Measurements from ENCODE around the gene DPYSL3. TPM values are rescaled to one million over a fixed set of nuclear protein-coding genes. Genes with fewer than 3 reads are reported as not detected.

Gene DPYSL3
- total RNA-seq, 3 donors from 2014 or later = 12.0 to 134 (median 31.1) TPM

- H3K36me3 ChIP-seq (ENCODE audit: low read depth) = no peaks in the 10 kb centered on the region
- DNase-seq (no peak), ATAC-seq (no peak)
- no peaks in the 10 kb centered on the region for H3K4me1 ChIP-seq (ENCODE audit: low read depth)
- H3K9me3 ChIP-seq = no peaks in the 10 kb centered on the region
- no peak overlapping the region for H3K4me3 ChIP-seq
- no peak for TF ChIP-seq CTCF (IDR thresholded peaks at IDR 0.05)
- intact Hi-C loops (cut with DNase I, micrococcal nuclease) = no loop called here
Measured at GRCh38 chr5:147346006-147346561, 163.8 kb downstream of the DPYSL3 start.

DNA sequence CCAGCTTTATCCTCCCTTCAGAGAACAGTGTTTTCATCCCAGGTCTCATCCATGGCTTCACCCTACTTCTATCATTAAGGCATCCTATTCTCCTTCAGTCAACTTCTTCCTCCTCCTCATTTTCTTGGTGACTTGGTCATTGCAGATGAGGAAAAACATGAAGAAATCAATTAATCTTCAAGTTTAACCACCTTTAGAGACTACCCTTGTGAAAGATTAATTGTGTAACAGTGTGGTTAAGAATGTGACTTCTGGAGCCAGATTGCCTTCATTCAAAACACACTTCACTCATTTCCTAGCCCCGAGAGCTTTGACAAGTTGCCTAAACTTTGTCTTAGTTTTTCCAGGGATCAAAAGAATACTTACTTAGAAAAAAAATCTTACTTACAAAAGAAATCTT lies 165.0 kb downstream of the DPYSL3 start:
- H3K36me3 ChIP-seq (ENCODE audit: low read depth) = no peaks in the 10 kb centered on the region
- no peak overlapping the region for H3K4me3 ChIP-seq
- H3K4me1 ChIP-seq (ENCODE audit: low read depth) = no peaks in the 10 kb centered on the region
- no peaks in the 10 kb centered on the region for H3K9me3 ChIP-seq
- no peak for DNase-seq
- no peak for TF ChIP-seq CTCF (IDR thresholded peaks at IDR 0.05)
- ATAC-seq = no peak
- intact Hi-C loops (cut with DNase I, micrococcal nuclease) = no loop called here

GRCh38 chr5:147341345-147341744 lies 168.5 kb downstream of the DPYSL3 start:
- no peak for ATAC-seq
- TF ChIP-seq CTCF (IDR thresholded peaks at IDR 0.05) = no peak
- no peaks in the 10 kb centered on the region for H3K36me3 ChIP-seq (ENCODE audit: low read depth)
- H3K9me3 ChIP-seq = no peaks in the 10 kb centered on the region
- no peaks in the 10 kb centered on the region for H3K4me1 ChIP-seq (ENCODE audit: low read depth)
- H3K4me3 ChIP-seq = no peak overlapping the region
- DNase-seq = no peak
- intact Hi-C loops (cut with DNase I, micrococcal nuclease) = no loop called here

GRCh38 chr5:147340941-147341340 lies 168.9 kb downstream of the DPYSL3 start:
- H3K4me3 ChIP-seq = no peak overlapping the region
- ATAC-seq (no peak), DNase-seq (no peak)
- no peaks in the 10 kb centered on the region for H3K9me3 ChIP-seq
- no peak for TF ChIP-seq CTCF (IDR thresholded peaks at IDR 0.05)
- no peaks in the 10 kb centered on the region for H3K4me1 ChIP-seq (ENCODE audit: low read depth)
- intact Hi-C loops (cut with DNase I, micrococcal nuclease) = no loop called here
- H3K36me3 ChIP-seq (ENCODE audit: low read depth) = no peaks in the 10 kb centered on the region

Measured in mucosa of descending colon (tissue), 3 donors.